Activated T-cell treated with anti-CD3 and anti-CD28 coated beads, Interleukin-2, amount 50 U/mL, for 72 hours (primary cell): Measurements from ENCODE around the gene GNG7. TPM values are rescaled to one million over a fixed set of nuclear protein-coding genes. Genes with fewer than 3 reads are reported as not detected.

Experiments used
- ATAC-seq, 2 donors: fragments of 150-1000 bp; cut with Tn5 transposase; replicated peaks in 1 of 2; 2 replicates each; pipeline ENCODE4 v1.10.0; 2021; ENCODE audit warnings: moderate library complexity in 2 of 2, mild to moderate bottlenecking in 1 of 2
- DNase-seq, 2 donors: peaks; one replicate each; pipeline ENCODE4 v3.0.0; 2021 to 2022; ENCODE audit warnings: mixed read lengths in 1 of 2
- H3K27ac Mint-ChIP-seq: one replicate; pipeline ENCODE4 v1.8.0; 2022; ENCODE audit warnings: mild to moderate bottlenecking, moderate library complexity, mixed read lengths
- H3K27me3 Mint-ChIP-seq: one replicate; pipeline ENCODE4 v1.8.0; 2022; ENCODE audit warnings: low read depth, mixed read lengths
- H3K36me3 Mint-ChIP-seq, 2 donors: one replicate each; pipeline ENCODE4 v1.8.0; 2022; ENCODE audit warnings: mixed read lengths in 2 of 2, mild to moderate bottlenecking in 1 of 2; ENCODE audit not compliant: insufficient read depth in 2 of 2
- H3K4me1 Mint-ChIP-seq: one replicate; pipeline ENCODE4 v1.8.0; 2022; ENCODE audit warnings: low read depth, mixed read lengths
- H3K4me3 Mint-ChIP-seq, 2 donors: one replicate each; pipeline ENCODE4 v1.8.0; 2022; ENCODE audit warnings: mild to moderate bottlenecking in 2 of 2, mixed read lengths in 2 of 2, moderate library complexity in 2 of 2
- H3K9me3 Mint-ChIP-seq, 2 donors: one replicate each; pipeline ENCODE4 v1.8.0; 2022; ENCODE audit warnings: mixed read lengths in 2 of 2
- total RNA-seq, 2 donors: library from RNA; stranded (reverse); gene quantifications; one replicate each; pipeline ENCODE4 v1.2.3, GENCODE V29; 2022

GNG7 gene
- total RNA-seq, 2 donors from 2014 or later = 1.3 TPM

DNA sequence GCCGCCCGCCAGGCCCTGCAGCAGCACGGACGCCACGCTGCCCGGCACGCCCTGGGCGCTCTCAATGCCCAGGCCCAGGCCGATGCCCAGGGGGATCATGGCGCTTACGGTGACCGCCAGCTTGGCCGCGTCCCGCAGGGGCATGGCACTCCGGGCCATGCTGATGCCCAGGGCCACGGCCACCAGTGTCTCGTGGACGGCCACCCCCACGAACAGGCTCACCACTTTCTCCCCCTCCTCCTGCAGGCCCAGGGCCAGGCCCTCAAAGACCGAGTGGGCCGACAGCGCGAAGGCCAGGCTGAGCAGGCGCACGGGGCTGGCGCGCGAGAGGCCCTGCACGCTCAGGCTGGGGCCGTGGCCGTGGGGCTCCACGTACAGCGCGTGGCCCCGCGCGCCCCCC, 30.4 kb upstream of the GNG7 start:
- DNase-seq = no peak
- no peaks in the 10 kb centered on the region for H3K27me3 Mint-ChIP-seq
- H3K4me1 Mint-ChIP-seq = peaks cover 9% of the 10 kb centered on the region
- no peak for ATAC-seq
- no peaks in the 10 kb centered on the region for H3K9me3 Mint-ChIP-seq
- H3K4me3 Mint-ChIP-seq = no peak overlapping the region
- H3K27ac Mint-ChIP-seq = no peak overlapping the region
- H3K36me3 Mint-ChIP-seq = peaks cover 3 to 10% of the 10 kb centered on the region in 2 donors

DNA sequence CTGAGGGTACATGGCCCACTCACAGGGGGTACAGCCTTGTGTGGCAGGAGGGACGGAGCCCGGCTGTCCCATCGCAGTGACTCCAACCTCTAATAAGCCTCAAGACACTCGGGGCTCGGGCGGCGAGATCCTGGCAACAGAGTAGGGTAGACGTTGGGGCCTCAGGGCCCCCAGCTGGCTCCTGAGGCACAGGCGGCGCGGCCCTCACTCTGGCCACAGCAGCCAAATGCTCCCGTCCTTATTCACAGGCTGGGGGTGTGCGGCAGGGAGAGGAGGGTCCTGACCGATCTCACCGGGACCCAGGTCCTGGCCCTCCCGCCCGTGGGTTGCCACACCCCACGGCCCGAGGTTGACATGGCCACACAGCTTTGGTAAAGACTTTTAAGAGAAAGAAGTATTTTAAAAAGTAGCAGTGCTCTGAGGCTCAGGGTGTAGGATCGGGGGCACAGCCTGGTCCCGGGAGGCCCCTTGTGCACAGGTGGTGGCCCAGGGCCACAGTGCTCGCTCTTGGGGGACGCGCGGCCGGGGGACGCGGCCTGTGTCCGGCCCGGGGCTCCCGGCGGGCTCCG, 29.7 kb upstream of the GNG7 start:
- ATAC-seq = no peak

DNA sequence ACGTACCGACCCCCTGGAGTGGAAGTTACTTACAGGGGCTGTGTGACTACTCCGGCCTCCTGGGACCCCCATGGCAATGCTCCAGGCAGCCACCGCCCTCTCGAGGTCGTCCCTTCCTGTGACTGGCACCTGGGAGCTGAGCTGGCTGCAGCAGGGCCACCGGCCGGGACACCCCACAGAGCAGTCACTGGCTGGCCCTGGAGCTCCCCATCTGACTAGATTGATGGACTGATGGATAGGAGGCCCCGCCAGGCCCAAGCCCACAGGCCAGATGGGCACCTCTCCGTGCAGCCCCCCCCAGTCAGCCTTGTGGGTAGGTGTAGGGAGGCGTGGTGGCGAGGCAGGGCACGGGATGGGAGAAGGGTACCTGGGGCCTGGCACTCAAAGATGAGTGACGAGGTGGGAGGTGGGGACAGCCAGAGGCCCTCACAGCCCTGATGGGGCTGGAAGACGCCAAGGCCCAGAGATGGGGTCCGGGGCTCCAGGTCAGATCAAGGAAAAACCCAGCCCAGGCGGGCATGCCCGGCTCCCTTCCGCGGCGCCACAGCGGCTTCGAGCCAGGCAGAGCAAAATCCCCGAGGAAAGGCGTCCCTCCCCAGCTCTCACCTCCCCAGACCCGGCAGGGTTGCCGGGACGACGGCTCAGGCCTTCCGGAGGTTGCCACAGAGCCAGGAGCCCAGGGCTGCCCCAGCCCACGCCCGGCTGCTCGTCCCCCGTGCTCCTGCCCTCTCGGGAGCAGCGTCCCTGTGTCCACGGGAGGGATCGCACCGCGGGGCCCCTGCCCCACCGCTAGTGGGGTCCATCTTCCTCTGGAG, 28.9 kb upstream of the GNG7 start:
- Mint-ChIP-seq H3K4me1 (no peaks in the 10 kb centered on the region), H3K36me3 (peaks cover 0 to 1% of the 10 kb centered on the region in 2 donors), H3K27ac (no peak overlapping the region), H3K4me3 (no peak overlapping the region), H3K27me3 (peaks cover 7% of the 10 kb centered on the region), H3K9me3 (no peaks in the 10 kb centered on the region)
- ATAC-seq (peak in 1 of 2 donors; percentile 14), DNase-seq (no peak)

More for the DNA sequence above, 29.7 kb upstream of the GNG7 start:
- DNase-seq = no peak
- H3K4me1 Mint-ChIP-seq = peaks cover 6% of the 10 kb centered on the region
- no peak overlapping the region for H3K4me3 Mint-ChIP-seq
- H3K27me3 Mint-ChIP-seq = peaks cover under 1% of the 10 kb centered on the region
- no peak overlapping the region for H3K27ac Mint-ChIP-seq
- H3K36me3 Mint-ChIP-seq = peaks cover 3 to 8% of the 10 kb centered on the region in 2 donors
- no peaks in the 10 kb centered on the region for H3K9me3 Mint-ChIP-seq

DNA sequence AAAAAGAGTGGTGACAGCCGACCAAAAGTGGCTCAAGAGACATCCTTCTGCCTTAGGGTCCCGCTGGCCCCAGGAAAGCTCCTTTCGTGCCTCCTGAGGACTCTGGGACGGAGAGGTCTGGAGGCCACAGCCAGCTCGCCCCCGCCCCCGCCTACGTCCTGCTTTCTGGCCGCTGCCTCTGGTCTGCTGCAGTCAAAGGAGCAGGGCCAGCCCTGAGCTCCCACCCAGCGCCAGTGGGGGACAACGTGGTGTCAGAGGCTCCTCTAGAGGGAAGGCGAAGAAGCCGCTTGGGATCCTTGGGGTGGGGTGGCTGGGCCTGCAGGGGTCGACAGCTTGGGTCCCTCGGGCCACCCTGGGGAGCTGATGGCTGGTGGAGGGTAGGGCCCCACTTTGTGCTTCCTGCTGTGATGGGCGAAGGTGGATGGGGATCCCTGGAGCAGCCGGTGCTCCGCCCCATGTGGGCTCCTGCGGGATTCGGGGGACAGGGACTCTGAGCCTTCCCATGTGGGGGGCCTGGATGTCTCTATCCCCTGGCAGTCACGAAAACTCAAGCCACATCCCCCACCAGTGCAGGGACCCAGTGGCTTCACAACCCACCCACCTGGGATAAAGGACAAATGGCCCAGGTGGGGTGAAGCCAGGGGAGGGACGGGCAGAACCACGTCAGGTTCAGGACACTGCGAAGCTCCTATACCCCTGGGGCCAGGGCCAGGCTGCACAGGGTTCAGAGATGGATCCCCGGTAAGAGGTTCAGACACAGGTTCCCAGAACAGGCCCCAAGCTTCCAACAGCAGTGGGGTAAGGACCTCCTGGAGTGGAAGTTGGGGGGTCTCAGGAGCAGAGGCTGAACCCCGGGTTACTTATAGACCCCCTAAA, 27.7 kb upstream of the GNG7 start:
- no peak for ATAC-seq
- Mint-ChIP-seq H3K4me1 (no peaks in the 10 kb centered on the region), H3K27me3 (peaks cover 12% of the 10 kb centered on the region), H3K27ac (no peak overlapping the region), H3K36me3 (no peaks in the 10 kb centered on the region), H3K4me3 (no peak overlapping the region), H3K9me3 (no peaks in the 10 kb centered on the region)
- DNase-seq = no peak

DNA sequence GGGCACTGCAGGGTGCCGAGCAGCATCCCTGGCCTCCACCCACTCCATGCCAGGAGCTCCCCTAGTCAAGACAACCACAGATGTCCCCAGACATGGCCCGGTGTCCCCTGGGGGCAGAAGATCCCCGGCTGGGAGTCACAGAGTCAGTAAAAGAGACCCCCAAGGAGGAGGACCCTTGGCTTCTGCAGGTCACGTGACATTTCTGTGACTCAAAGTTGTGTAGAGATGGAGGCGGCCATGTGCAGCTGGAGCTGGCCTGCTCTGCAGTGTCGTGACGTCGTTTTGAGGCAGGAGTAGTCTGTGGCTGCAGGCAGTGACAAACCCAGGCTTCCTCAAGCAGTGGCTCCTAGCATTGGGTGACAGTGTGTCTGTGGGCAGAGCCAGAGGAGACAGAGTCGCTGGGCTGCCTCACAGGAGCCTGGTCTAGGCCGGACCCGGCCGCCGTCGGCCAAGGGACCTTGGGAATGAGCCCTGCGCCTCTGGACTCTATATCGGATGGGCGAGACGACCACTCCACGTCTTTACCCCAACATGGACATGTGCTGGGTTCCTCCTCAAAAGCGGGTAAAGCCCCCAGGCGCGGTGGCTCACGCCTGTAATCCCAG, 26.4 kb upstream of the GNG7 start:
- no peak for ATAC-seq
- no peak overlapping the region for H3K27ac Mint-ChIP-seq
- no peaks in the 10 kb centered on the region for H3K4me1 Mint-ChIP-seq
- H3K9me3 Mint-ChIP-seq = no peaks in the 10 kb centered on the region
- DNase-seq = no peak
- no peak overlapping the region for H3K4me3 Mint-ChIP-seq
- H3K36me3 Mint-ChIP-seq = no peaks in the 10 kb centered on the region
- peaks cover 20% of the 10 kb centered on the region for H3K27me3 Mint-ChIP-seq

DNA sequence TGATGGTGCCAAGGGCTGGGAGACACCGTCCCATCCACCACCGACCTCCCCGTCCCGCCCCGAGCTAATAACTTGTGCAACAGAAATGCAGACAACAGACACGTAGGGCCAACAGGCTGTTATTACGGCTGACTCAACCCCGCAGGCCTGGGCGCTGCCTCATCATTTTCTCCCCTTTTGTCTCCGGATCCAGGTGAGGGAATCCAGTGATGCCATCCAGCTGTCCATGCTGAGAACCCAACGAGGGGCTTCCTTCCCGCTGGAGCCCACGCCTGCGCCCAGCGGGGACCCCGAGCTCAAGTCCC, 25.1 kb upstream of the GNG7 start:
- Mint-ChIP-seq H3K4me1 (no peaks in the 10 kb centered on the region), H3K27ac (no peak overlapping the region), H3K27me3 (peaks cover 20% of the 10 kb centered on the region), H3K9me3 (no peaks in the 10 kb centered on the region), H3K36me3 (no peaks in the 10 kb centered on the region), H3K4me3 (no peak overlapping the region)
- ATAC-seq = no peak
- no peak for DNase-seq

DNA sequence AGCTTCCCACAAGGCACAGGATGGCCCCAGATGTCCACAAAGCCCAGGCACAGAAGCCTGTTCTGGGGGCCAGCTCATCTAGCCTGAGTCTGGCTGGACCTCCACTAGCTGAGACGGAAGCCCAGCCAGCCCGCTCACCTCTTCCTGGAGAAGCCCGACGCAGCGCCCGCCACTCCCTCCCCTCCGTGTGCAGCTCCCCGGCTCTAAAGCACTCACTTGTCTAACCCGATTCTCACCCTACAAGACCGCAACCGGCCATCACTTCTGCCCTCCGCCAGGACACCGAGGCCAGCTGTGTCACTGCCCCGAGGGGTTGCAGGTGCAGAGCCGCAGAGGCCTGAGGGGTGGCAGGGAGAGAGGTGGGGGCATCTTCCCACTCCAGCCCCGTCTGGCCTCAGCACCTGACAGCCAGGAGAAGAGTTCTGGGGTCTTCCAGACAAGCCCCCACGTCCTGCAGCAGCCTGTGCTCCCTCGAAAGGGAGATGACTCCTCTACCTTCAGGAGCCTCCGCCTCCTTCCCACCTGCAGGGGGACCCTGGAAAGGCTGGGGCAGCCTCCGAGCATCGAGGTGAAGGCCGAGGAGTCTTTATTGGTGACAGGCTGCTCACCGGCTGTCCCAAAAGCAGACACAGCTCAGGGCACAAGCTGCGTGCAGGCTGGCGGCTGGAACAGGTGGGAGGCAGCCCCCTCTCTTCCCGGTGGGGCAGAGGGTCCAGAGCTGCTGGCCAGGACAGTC, 24.6 kb upstream of the GNG7 start:
- ATAC-seq (peak; percentile 17 to 25), DNase-seq (no peak)
- Mint-ChIP-seq H3K27me3 (peaks cover 20% of the 10 kb centered on the region), H3K4me1 (no peaks in the 10 kb centered on the region), H3K27ac (no peak overlapping the region), H3K36me3 (no peaks in the 10 kb centered on the region), H3K9me3 (no peaks in the 10 kb centered on the region), H3K4me3 (no peak overlapping the region)

DNA sequence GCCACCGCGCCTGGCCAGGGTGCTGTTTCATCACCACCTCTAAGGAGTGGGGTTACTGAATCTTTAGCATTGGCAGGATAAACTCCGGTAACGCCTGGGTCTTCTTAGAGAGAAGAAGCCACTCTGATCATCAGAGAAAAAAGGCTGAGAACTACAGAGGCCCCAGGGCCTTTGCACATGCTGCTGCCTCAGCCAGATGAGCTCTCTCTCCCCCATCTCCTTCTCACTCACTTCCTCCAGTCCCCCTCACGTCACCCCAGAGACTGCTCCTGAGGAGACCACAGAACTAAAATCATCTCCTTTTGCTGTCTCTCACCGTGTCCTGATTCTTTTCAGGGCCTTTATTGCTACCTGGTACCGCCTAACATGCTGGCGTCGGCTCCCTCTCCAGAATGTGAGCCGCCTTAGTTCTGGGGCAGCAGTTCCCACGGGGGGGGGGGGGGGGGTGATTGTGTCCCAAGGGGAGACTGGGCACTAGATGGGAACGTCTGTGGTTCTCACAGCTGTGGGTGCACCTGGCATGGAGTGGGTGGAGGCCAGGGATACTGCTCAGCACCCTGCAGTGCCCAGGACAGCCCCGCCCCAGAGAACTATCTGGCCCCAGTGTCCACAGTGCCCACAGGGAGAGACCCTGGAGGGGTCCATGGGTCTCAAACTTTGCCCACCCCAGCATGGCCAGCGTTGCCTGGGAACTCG, 23.8 kb upstream of the GNG7 start:
- Mint-ChIP-seq H3K4me3 (no peak overlapping the region), H3K27ac (no peak overlapping the region), H3K9me3 (no peaks in the 10 kb centered on the region), H3K4me1 (no peaks in the 10 kb centered on the region), H3K27me3 (peaks cover 20% of the 10 kb centered on the region), H3K36me3 (no peaks in the 10 kb centered on the region)
- no peak for DNase-seq
- ATAC-seq = no peak

DNA sequence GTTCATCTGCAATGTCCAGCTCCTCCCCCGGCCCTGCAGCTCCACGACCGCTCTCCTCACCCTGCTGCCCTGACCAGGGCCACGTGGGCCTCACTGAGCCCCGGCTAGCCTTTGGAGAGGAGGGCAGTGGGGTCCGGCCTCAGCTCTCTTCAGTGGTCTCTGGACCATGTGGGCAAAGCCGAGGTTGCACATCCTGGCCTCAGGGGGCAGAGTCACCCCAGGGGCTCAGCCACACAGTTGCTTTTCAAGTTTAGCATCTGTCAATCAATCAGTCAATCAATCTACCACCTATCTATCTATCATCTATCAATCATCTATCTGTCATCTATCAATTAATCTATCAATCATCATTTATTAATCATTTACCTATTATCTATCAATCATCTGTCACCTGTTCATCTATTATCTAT, 21.7 kb upstream of the GNG7 start:
- Mint-ChIP-seq H3K27ac (no peak overlapping the region), H3K4me3 (no peak overlapping the region), H3K36me3 (no peaks in the 10 kb centered on the region), H3K4me1 (peaks cover 4% of the 10 kb centered on the region), H3K27me3 (peaks cover 27% of the 10 kb centered on the region), H3K9me3 (no peaks in the 10 kb centered on the region)
- ATAC-seq (no peak), DNase-seq (no peak)

DNA sequence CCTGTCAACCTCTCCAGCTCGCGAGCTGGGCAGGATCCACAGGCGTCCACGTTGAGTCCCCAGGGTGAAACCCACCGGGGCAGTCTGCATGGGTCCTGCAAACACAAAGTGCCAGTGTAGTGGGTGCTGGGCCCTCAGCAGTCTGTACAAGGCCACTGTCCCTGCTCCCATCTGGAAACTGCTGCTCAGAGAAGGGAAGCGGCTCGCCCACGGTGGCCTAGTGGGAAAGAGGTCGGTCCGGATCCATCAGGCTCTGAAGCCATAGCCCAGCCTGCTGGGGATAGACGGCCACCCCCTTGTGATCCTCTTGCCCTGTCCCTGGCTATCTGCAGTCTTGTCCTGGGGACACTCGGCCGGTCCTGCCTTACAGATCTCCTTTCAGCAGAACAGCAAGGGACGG, 21.3 kb upstream of the GNG7 start:
- Mint-ChIP-seq H3K4me1 (peaks cover 4% of the 10 kb centered on the region), H3K27me3 (peaks cover 27% of the 10 kb centered on the region), H3K4me3 (no peak overlapping the region), H3K9me3 (no peaks in the 10 kb centered on the region), H3K36me3 (no peaks in the 10 kb centered on the region), H3K27ac (no peak overlapping the region)
- DNase-seq (no peak), ATAC-seq (no peak)

DNA sequence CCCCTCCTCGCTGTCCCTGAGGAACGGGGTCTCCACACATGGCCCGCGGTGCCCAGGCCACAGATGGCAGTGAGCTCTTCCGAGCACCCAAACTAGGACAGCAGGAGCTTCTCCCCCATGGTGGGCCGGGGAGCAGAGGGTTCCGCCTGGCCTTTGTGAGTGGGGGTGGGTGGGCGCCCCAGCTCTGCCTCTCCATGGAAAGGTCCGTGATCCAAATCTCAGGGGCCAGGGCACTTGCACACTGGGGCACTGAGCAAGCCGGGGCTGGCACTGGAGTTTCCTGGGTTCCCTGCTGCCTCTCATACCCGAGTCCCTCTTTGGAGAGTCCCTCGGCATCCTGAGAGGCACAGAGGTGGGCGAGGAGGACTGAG, 20.8 kb upstream of the GNG7 start:
- Mint-ChIP-seq H3K4me3 (no peak overlapping the region), H3K27ac (no peak overlapping the region), H3K27me3 (peaks cover 27% of the 10 kb centered on the region), H3K9me3 (no peaks in the 10 kb centered on the region), H3K4me1 (peaks cover 4% of the 10 kb centered on the region), H3K36me3 (no peaks in the 10 kb centered on the region)
- DNase-seq (no peak), ATAC-seq (no peak)
